NT2/D1 (cell line): ENCODE data around the gene GGA1.

Experiments
- SUZ12 ChIP-seq: IDR thresholded peaks from 2 replicates; pipeline ENCODE4 v1.6.1; 2011; ENCODE audit not compliant: insufficient read length, insufficient read depth; ENCODE audit errors: extremely low read depth
- YY1 ChIP-seq: IDR thresholded peaks from 2 replicates; pipeline ENCODE4 v1.6.1; 2011; ENCODE audit not compliant: insufficient read length, insufficient read depth
- ZNF274 ChIP-seq: IDR thresholded peaks from 2 replicates; pipeline ENCODE4 v1.6.1; 2011; ENCODE audit warnings: mild to moderate bottlenecking, low read depth, low read length

DNA sequence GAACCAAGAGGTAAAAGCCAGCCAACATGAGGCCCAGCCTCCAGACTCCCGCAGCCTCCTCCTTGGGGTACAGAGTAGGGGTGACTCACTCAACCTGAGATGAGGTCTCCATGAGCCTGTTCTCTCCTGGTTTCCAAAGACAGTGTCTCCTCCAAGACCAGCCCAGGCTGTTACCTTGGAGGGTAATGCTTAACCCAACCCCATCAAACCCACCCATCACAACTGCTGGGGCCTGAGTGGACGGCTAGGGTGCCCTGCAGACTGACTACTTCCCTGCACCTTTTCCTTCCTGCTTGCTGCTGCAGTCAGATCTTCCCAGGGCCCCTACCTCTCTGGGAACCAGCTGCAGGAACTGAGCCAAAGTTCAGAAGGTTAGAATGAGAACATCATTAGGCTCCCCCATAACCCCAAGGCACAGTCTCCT lies 72.4 kb downstream of the GGA1 start:
- TF ChIP-seq ZNF274 (no peak), YY1 (no peak), SUZ12 (no peak)
